Osteoblast (primary cell): Measurements from ENCODE around the gene NEK1. TPM values are rescaled to one million over a fixed set of nuclear protein-coding genes. Genes with fewer than 3 reads are reported as not detected.
A peak's percentile ranks its signal among the peaks of the same experiment; 100 is the strongest.

Source experiments
- DNase-seq: peaks from one replicate; pipeline ENCODE4 v3.0.0; 2011; ENCODE audit warnings: low spot score, mixed read lengths; ENCODE audit not compliant: insufficient read length; ENCODE audit errors: missing footprints
- H2AFZ ChIP-seq: 2 replicates; pipeline ENCODE4 v1.6.0; 2011; ENCODE audit warnings: mild to moderate bottlenecking, low read length
- H3K27ac ChIP-seq: 2 replicates; pipeline ENCODE4 v1.5.1; 2011; ENCODE audit warnings: mild to moderate bottlenecking, low read depth, low read length, moderate library complexity
- H3K27me3 ChIP-seq: 2 replicates; pipeline ENCODE4 v1.6.0; 2012; ENCODE audit warnings: mild to moderate bottlenecking, control low read depth, inconsistent platforms, low read length, moderate library complexity; ENCODE audit not compliant: insufficient read depth
- H3K36me3 ChIP-seq: 2 replicates; pipeline ENCODE4 v1.5.1; 2011; ENCODE audit warnings: mild to moderate bottlenecking, low read length, control low read depth, moderate library complexity; ENCODE audit not compliant: insufficient read depth
- H3K4me1 ChIP-seq: 2 replicates; pipeline ENCODE4 v1.5.1; 2011; ENCODE audit warnings: mild to moderate bottlenecking, low read length, control low read depth, moderate library complexity; ENCODE audit not compliant: insufficient read depth
- H3K4me2 ChIP-seq: 2 replicates; pipeline ENCODE4 v1.6.0; 2011; ENCODE audit warnings: mild to moderate bottlenecking, low read length; ENCODE audit not compliant: insufficient read depth
- H3K4me3 ChIP-seq: fragments of 200-600 bp; sonication (generic); 3 replicates; pipeline ENCODE4 v1.5.1; 2012; ENCODE audit warnings: mild to moderate bottlenecking, low read length, inconsistent platforms; ENCODE audit not compliant: insufficient read depth
- H3K79me2 ChIP-seq: 2 replicates; pipeline ENCODE4 v1.6.0; 2012; ENCODE audit warnings: mild to moderate bottlenecking, low read length, control low read depth, inconsistent platforms; ENCODE audit not compliant: insufficient read depth
- H3K9me3 ChIP-seq: 2 replicates; pipeline ENCODE4 v1.5.1; 2011; ENCODE audit warnings: low read depth, low read length, control low read depth
- H4K20me1 ChIP-seq: 2 replicates; pipeline ENCODE4 v1.6.0; 2012; ENCODE audit warnings: mild to moderate bottlenecking, low read length, control low read depth; ENCODE audit not compliant: insufficient read depth
- total RNA-seq: library from RNA; depleted of rRNA; stranded (reverse); fragments of >200 nt; gene quantifications from 2 replicates; pipeline ENCODE4 v1.2.3, GENCODE V29; 2012
- TF ChIP-seq, protein P1 (sequence below): IDR thresholded peaks from 2 replicates; pipeline ENCODE4 v1.5.1; 2011; ENCODE audit warnings: mild to moderate bottlenecking, low read depth, low read length, moderate library complexity; ENCODE audit errors: extremely low read depth

Gene NEK1
- total RNA-seq, 1 donor = 9.8 TPM

DNA sequence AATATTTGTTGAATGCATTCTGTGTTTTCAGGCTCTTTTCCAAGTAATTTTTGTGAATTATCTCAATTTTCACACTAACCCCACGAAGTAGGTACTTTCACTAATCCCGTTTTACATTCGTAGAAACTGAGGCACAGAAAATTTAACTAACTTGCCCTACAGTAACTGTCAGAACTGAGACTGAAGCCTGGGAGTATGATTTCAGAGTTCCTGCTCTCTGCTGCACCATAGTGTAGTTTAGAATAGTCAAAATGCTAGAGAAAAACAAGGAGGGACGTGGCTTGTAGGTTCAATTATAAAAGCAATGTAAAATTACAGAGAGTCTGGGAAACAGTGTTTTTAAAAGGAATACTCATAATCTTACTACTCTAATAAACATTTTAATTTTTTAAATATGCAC lies 10.2 kb upstream of the NEK1 start:
- Histone ChIP-seq H3K36me3 (no peaks in the 10 kb centered on the region), H4K20me1 (peaks cover 12% of the 10 kb centered on the region), H3K27me3 (no peaks in the 10 kb centered on the region), H3K4me3 (peak overlapping the region; percentile 82), H3K4me2 (peak overlapping the region; percentile 97), H3K9me3 (no peaks in the 10 kb centered on the region), H3K27ac (peak overlapping the region; percentile 99), H3K4me1 (peaks cover 22% of the 10 kb centered on the region), H2AFZ (peak overlapping the region; percentile 2), H3K79me2 (peaks cover 69% of the 10 kb centered on the region)
- TF ChIP-seq, protein P1, sequence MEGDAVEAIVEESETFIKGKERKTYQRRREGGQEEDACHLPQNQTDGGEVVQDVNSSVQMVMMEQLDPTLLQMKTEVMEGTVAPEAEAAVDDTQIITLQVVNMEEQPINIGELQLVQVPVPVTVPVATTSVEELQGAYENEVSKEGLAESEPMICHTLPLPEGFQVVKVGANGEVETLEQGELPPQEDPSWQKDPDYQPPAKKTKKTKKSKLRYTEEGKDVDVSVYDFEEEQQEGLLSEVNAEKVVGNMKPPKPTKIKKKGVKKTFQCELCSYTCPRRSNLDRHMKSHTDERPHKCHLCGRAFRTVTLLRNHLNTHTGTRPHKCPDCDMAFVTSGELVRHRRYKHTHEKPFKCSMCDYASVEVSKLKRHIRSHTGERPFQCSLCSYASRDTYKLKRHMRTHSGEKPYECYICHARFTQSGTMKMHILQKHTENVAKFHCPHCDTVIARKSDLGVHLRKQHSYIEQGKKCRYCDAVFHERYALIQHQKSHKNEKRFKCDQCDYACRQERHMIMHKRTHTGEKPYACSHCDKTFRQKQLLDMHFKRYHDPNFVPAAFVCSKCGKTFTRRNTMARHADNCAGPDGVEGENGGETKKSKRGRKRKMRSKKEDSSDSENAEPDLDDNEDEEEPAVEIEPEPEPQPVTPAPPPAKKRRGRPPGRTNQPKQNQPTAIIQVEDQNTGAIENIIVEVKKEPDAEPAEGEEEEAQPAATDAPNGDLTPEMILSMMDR = no peak
- no peak for DNase-seq

DNA sequence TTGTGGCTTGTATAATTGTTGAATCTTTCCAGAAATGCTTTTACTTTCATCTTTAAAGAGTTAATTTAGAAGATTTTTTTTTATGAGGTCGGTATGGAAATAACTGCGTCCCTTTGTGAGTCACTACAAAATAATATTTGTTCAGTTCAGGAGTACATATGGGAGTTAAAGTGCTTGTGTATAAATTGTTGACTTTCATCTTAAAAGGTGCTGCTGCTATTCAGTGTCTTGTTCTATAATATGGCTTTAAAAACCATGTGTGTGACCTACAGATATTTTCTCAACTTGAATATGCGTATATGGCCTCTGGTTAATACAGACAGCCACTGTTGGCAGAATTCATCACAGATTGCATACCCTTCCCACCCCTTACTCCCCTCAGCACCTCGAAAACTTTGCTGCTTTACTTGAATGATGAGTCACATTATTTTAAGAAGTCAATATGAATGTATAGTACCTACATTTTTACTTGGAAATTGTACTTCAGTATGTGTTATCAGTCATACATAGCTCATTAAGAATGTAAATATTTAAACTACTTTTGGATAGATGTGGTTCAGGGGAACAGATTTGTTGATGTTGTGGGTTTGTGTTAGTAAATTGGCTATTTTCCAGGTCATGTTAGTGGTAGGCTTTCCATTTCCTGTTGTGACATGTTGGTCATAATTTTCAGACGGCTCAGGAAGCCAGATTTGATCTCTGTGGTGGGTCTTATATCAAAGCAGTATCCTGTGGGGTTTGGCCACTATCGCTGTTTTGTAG lies 9.5 kb upstream of the NEK1 start:
- peak overlapping the region; percentile 82 for H3K4me3 ChIP-seq
- no peaks in the 10 kb centered on the region for H3K36me3 ChIP-seq
- H3K79me2 ChIP-seq = peaks cover 63% of the 10 kb centered on the region
- H3K27ac ChIP-seq = peak overlapping the region; percentile 99
- TF ChIP-seq, protein P1 = no peak
- H2AFZ ChIP-seq = no peak overlapping the region
- H3K4me1 ChIP-seq = peaks cover 22% of the 10 kb centered on the region
- H3K27me3 ChIP-seq = no peaks in the 10 kb centered on the region
- H3K4me2 ChIP-seq = peak overlapping the region; percentile 97
- DNase-seq = no peak
- peaks cover 12% of the 10 kb centered on the region for H4K20me1 ChIP-seq
- no peaks in the 10 kb centered on the region for H3K9me3 ChIP-seq

DNA sequence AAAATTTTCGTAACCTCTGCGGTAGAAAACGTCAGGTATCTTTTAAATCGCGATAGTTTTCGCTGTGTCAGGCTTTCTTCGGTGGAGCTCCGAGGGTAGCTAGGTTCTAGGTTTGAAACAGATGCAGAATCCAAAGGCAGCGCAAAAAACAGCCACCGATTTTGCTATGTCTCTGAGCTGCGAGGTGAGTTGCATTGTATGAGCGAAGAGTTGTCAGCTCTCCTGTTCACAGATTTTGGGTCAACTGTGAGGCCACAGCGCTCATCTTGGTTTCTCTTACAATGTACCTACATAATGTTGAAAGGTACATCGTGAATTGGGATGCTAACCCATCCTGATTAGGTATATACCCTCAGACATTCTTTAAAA lies 8.5 kb upstream of the NEK1 start:
- Histone ChIP-seq H3K36me3 (no peaks in the 10 kb centered on the region), H4K20me1 (peaks cover 6% of the 10 kb centered on the region), H3K9me3 (no peaks in the 10 kb centered on the region), H3K27me3 (no peaks in the 10 kb centered on the region), H3K4me3 (peak overlapping the region; percentile 82), H3K4me1 (peaks cover 22% of the 10 kb centered on the region), H3K27ac (peak overlapping the region; percentile 99), H3K79me2 (peaks cover 54% of the 10 kb centered on the region), H2AFZ (peak overlapping the region; percentile 86), H3K4me2 (peak overlapping the region; percentile 97)
- TF ChIP-seq, protein P1 = no peak
- DNase-seq = no peak

DNA sequence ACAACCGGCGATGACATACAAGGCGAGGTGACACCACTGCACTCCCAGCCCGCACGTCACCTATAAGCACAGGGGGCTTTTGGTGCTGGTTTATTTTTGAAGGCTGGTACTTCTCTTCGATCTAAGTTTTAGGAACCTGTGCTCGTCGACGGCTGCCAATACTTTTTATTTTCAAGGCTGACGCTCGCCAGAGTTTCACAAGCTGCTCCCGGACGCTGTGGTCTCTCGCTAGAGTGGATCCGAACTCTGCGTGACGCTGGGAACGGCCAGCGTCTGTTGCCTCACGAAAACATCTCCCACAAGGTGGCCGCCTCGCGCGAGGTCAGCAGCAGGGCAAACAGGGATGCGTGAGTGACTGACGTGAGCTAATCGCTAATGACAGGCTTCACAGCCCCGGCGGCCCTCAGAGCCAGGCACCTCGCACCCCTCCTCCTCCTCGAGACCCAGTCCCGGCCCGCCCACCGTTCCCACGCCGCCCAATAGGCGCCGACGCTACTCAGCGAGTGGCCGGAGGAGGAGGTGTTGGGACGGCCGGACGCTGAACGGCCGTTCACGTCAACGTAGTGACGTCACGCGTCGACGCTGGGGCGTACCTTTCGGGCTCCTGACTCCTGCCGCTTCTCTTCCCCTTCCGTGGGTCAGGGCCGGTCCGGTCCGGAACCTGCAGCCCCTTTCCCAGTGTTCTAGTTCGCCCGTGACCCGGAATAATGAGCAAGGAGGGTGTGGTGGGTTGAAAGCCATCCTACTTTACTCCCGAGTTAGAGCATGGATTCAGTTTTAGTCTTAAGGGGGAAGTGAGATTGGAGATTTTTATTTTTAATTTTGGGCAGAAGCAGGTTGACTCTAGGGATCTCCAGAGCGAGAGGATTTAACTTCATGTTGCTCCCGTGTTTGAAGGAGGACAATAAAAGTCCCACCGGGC lies 7.8 kb upstream of the NEK1 start, which contains the start of gene CLCN3:
Gene CLCN3, plus strand, starts transcription at position 621 of the 922 bp plus-strand sequence. CDS start 15,351 bp downstream, outside the sequence.
- Histone ChIP-seq H3K9me3 (no peaks in the 10 kb centered on the region), H3K36me3 (no peaks in the 10 kb centered on the region), H4K20me1 (peaks cover 3% of the 10 kb centered on the region), H3K4me2 (peak within 1 kb of the TSS; percentile 97), H3K79me2 (peaks cover 48% of the 10 kb centered on the region), H3K4me3 (peak within 1 kb of the TSS; percentile 82), H3K4me1 (peaks cover 22% of the 10 kb centered on the region), H3K27me3 (no peaks in the 10 kb centered on the region), H3K27ac (peak within 1 kb of the TSS; percentile 99), H2AFZ (peak within 1 kb of the TSS; percentile 98)
- TF ChIP-seq, protein P1 = no peak
- peak; percentile 91 for DNase-seq
